IMR-90 (cell line): ENCODE results near the gene FBLN1. TPM values are rescaled to one million over a fixed set of nuclear protein-coding genes. Genes with fewer than 3 reads are reported as not detected.

Source experiments
- ATAC-seq: fragments of 200-7000 bp; cut with Tn5 transposase; 2 replicates; pipeline ENCODE4 v1.9.1; 2020; ENCODE audit warnings: low read depth, mild to moderate bottlenecking, moderate library complexity
- BruUV-seq: library from RNA; stranded (reverse); fragments of 400-500 nt; replicated peaks from 2 replicates; lab custom pipeline; 2021; lab: Mats Ljungman, UMichigan
- CTCF ChIA-PET: fragments of 300-600 bp; formaldehyde crosslinking; extraction: SDS; loops from one replicate; lab custom pipeline; 2021; ENCODE audit warnings: antibody characterized with exemption; lab: Yijun Ruan, JAX
- POLR2A ChIA-PET: fragments of 300-600 bp; sonication (Branson Sonifier 250); formaldehyde crosslinking; loops from one replicate; lab custom pipeline; 2022; ENCODE audit warnings: antibody characterized with exemption; ENCODE audit not compliant: unreplicated experiment; lab: Charles Lee
- DNase-seq: peaks from one replicate; pipeline ENCODE4 v3.0.0; 2013
- H2AFZ ChIP-seq: replicated peaks from 2 replicates; pipeline ENCODE3; 2013; ENCODE audit warnings: low read length, mild to moderate bottlenecking; ENCODE audit not compliant: poor library complexity
- H2AK5ac ChIP-seq: 2 replicates; pipeline ENCODE4 v1.6.1; 2013; ENCODE audit warnings: low read depth, low read length, inconsistent platforms
- H2AK9ac ChIP-seq: replicated peaks from 2 replicates; pipeline ENCODE3; 2013; ENCODE audit warnings: mild to moderate bottlenecking, low read depth, low read length, moderate library complexity; ENCODE audit not compliant: poor library complexity
- H2BK120ac ChIP-seq: 2 replicates; pipeline ENCODE4 v1.6.1; 2013; ENCODE audit warnings: low read depth, low read length, inconsistent platforms
- H2BK15ac ChIP-seq: 3 replicates; pipeline ENCODE4 v1.6.1; 2013; ENCODE audit warnings: low read depth, low read length, inconsistent platforms
- H2BK20ac ChIP-seq: 2 replicates; pipeline ENCODE4 v1.6.1; 2013; ENCODE audit warnings: low read depth, mild to moderate bottlenecking, inconsistent platforms, low read length, moderate library complexity
- H2BK5ac ChIP-seq: 2 replicates; pipeline ENCODE4 v1.6.1; 2013; ENCODE audit warnings: mild to moderate bottlenecking, low read depth, low read length, inconsistent platforms; ENCODE audit not compliant: poor library complexity, severe bottlenecking
- H3K14ac ChIP-seq: replicated peaks from 2 replicates; pipeline ENCODE4 v1.6.1; 2013; ENCODE audit warnings: low read depth, low read length, inconsistent platforms
- H3K18ac ChIP-seq: 2 replicates; pipeline ENCODE4 v1.6.1; 2013; ENCODE audit warnings: low read depth, low read length, control low read depth
- H3K23ac ChIP-seq: 2 replicates; pipeline ENCODE4 v1.6.1; 2013; ENCODE audit warnings: low read depth, low read length, inconsistent platforms
- H3K27ac ChIP-seq: 2 replicates; pipeline ENCODE4 v1.5.1; 2013; ENCODE audit warnings: mild to moderate bottlenecking, control low read depth, low read length; ENCODE audit not compliant: insufficient read depth
- H3K27me3 ChIP-seq: 2 replicates; pipeline ENCODE4 v1.6.1; 2013; ENCODE audit warnings: low read length; ENCODE audit not compliant: control insufficient read depth, insufficient read depth
- H3K36me3 ChIP-seq: 2 replicates; pipeline ENCODE4 v1.6.1; 2013; ENCODE audit warnings: low read length, mixed read lengths; ENCODE audit not compliant: control insufficient read depth, insufficient read depth
- H3K4ac ChIP-seq: 2 replicates; pipeline ENCODE4 v1.6.1; 2013; ENCODE audit warnings: low read depth, low read length, inconsistent platforms
- H3K4me1 ChIP-seq: 2 replicates; pipeline ENCODE4 v1.6.1; 2013; ENCODE audit warnings: low read length, mixed read lengths; ENCODE audit not compliant: control insufficient read depth, insufficient read depth
- H3K4me2 ChIP-seq: 2 replicates; pipeline ENCODE4 v1.6.1; 2013; ENCODE audit warnings: low read depth, mild to moderate bottlenecking, control low read depth, low read length, moderate library complexity
- H3K4me3 ChIP-seq: 2 replicates; pipeline ENCODE4 v1.5.1; 2013; ENCODE audit warnings: low read depth, mild to moderate bottlenecking, control low read depth, low read length, moderate library complexity; ENCODE audit not compliant: insufficient read depth
- H3K56ac ChIP-seq: 2 replicates; pipeline ENCODE4 v1.6.1; 2013; ENCODE audit warnings: low read length, inconsistent platforms; ENCODE audit not compliant: insufficient read depth; ENCODE audit errors: extremely low read depth
- H3K79me1 ChIP-seq, 2 experiments: 2 replicates each; pipeline ENCODE4 v1.6.1; 2013; ENCODE audit warnings: low read length in 2 of 2, inconsistent platforms in 1 of 2, low read depth in 1 of 2
- H3K9ac ChIP-seq: 2 replicates; pipeline ENCODE4 v1.6.1; 2013; ENCODE audit warnings: low read depth, low read length, control low read depth
- H3K9me1 ChIP-seq: 2 replicates; pipeline ENCODE4 v1.6.1; 2013; ENCODE audit warnings: low read length, inconsistent platforms; ENCODE audit not compliant: insufficient read depth
- H3K9me3 ChIP-seq: 2 replicates; pipeline ENCODE4 v1.6.1; 2013; ENCODE audit warnings: low read length; ENCODE audit not compliant: control insufficient read depth, insufficient read depth
- H4K20me1 ChIP-seq: 2 replicates; pipeline ENCODE4 v1.6.1; 2013; ENCODE audit warnings: low read length, inconsistent platforms; ENCODE audit not compliant: insufficient read depth
- H4K5ac ChIP-seq: 2 replicates; pipeline ENCODE4 v1.6.1; 2013; ENCODE audit warnings: mild to moderate bottlenecking, low read depth, low read length, control low read depth
- H4K8ac ChIP-seq, 2 experiments: 2 replicates each; pipeline ENCODE4 v1.6.1; 2013; ENCODE audit warnings: low read depth in 2 of 2, low read length in 2 of 2, control low read depth in 1 of 2, inconsistent platforms in 1 of 2
- H4K91ac ChIP-seq: 2 replicates; pipeline ENCODE4 v1.6.1; 2013; ENCODE audit warnings: low read depth, low read length, inconsistent platforms; ENCODE audit not compliant: insufficient read depth
- BHLHE40 ChIP-seq: fragments of 150-350 bp; IDR thresholded peaks from 2 replicates; pipeline ENCODE4 v1.6.1; 2016; ENCODE audit warnings: mild to moderate bottlenecking, low read depth, low read length
- CEBPB ChIP-seq: IDR thresholded peaks from 2 replicates; pipeline ENCODE4 v1.6.1; 2012; ENCODE audit warnings: low read depth, low read length, improper control_type of control experiment
- CHD1 ChIP-seq: IDR thresholded peaks from 2 replicates; pipeline ENCODE4 v1.6.1; 2012; ENCODE audit warnings: low read depth, low read length, improper control_type of control experiment
- CTCF ChIP-seq: conservative IDR thresholded peaks from 2 replicates; pipeline ENCODE4 v1.5.1; 2012; ENCODE audit warnings: mild to moderate bottlenecking, low read depth, low read length, improper control_type of control experiment
- ELK1 ChIP-seq: fragments of 150-350 bp; IDR thresholded peaks from 2 replicates; pipeline ENCODE4 v1.6.1; 2016; ENCODE audit warnings: low read depth, mild to moderate bottlenecking, low read length, moderate library complexity, borderline replicate concordance
- MAFK ChIP-seq: IDR thresholded peaks from 2 replicates; pipeline ENCODE4 v1.6.1; 2012; ENCODE audit warnings: low read depth, low read length, improper control_type of control experiment
- MAZ ChIP-seq: IDR thresholded peaks from 2 replicates; pipeline ENCODE4 v1.6.1; 2012; ENCODE audit warnings: low read depth, mild to moderate bottlenecking, low read length, improper control_type of control experiment, moderate library complexity, borderline replicate concordance
- MXI1 ChIP-seq: IDR thresholded peaks from 2 replicates; pipeline ENCODE4 v1.6.1; 2012; ENCODE audit warnings: low read depth, mild to moderate bottlenecking, low read length, moderate library complexity, borderline replicate concordance
- NFE2L2 ChIP-seq: fragments of 150-350 bp; IDR thresholded peaks from 2 replicates; pipeline ENCODE4 v1.6.1; 2016; ENCODE audit warnings: low read depth, mild to moderate bottlenecking, low read length
- RCOR1 ChIP-seq: IDR thresholded peaks from 2 replicates; pipeline ENCODE4 v1.6.1; 2012; ENCODE audit warnings: mild to moderate bottlenecking, low read length, improper control_type of control experiment; ENCODE audit not compliant: insufficient replicate concordance
- RFX5 ChIP-seq: IDR thresholded peaks from 2 replicates; pipeline ENCODE4 v1.8.0; 2012; ENCODE audit warnings: low read depth, mild to moderate bottlenecking, low read length, moderate library complexity
- SMC3 ChIP-seq: fragments of 150-350 bp; IDR thresholded peaks from 2 replicates; pipeline ENCODE4 v1.6.1; 2016; ENCODE audit warnings: low read depth, mild to moderate bottlenecking, antibody characterized with exemption, low read length, moderate library complexity
- WGBS, 2 experiments: methylation state at CpG; one replicate each; pipeline versions ENCODE4 v1.1.5 to v1.1.7; 2013; ENCODE audit warnings: missing lambda C conversion rate in 2 of 2; ENCODE audit not compliant: insufficient read length in 1 of 2; ENCODE audit errors: extremely low coverage in 2 of 2; 5-methylcytosine and 5-hydroxymethylcytosine counted together
- dilution Hi-C: fragments of 300-500 bp; cut with HindIII; formaldehyde crosslinking; loops from one replicate; pipeline ENCODE4 v1.14.3; 2018; ENCODE audit warnings: low sequenced_read_pairs; ENCODE audit not compliant: unreplicated experiment
- in situ Hi-C: fragments of 300-500 bp; cut with MboI; formaldehyde crosslinking; loops from 3 replicates; pipeline ENCODE4 v1.14.3; 2019; ENCODE audit warnings: low sequenced_read_pairs, inconsistent platforms, mixed read lengths
- intact Hi-C: fragments of 100-400 bp; cut with micrococcal nuclease; formaldehyde crosslinking; loops from 2 replicates; pipeline ENCODE4 v1.10.0; 2022
- polyA plus RNA-seq, 3 experiments: library from polyadenylated mRNA; depleted of rRNA; stranded (reverse); fragments of >200 nt; gene quantifications; 2 replicates each; pipeline ENCODE4 v1.2.3, GENCODE V29; 2012; ENCODE audit warnings: low replicate concordance in 1 of 3
- total RNA-seq: library from RNA; depleted of rRNA; stranded (reverse); fragments of >200 nt; gene quantifications from 2 replicates; pipeline ENCODE4 v1.2.3, GENCODE V29; 2012

FBLN1 gene
- total and polyA plus RNA-seq, 2 of the 4 experiments (the other 2 are of a cell fraction), result 11.3 to 87.9 TPM

GRCh38 chr22:45645526-45646414 is 143.1 kb downstream of the FBLN1 start:
- H3K79me1 ChIP-seq, result no peaks in the 10 kb centered on the region
- H3K9ac ChIP-seq, result no peak overlapping the region
- in situ Hi-C loops (loop anchor here (10.0 kb wide), 1 partner anchor 219 kb away; no protein-coding TSS in a partner anchor), intact Hi-C loops (loop anchor here (1.0 kb wide), 1 partner anchor 186 kb away; no protein-coding TSS in a partner anchor), dilution Hi-C loops (no loop called here)
- H3K4me1 ChIP-seq, result peaks cover 2% of the 10 kb centered on the region; the same call in 1 of the 2 replicates
- no peaks in the 10 kb centered on the region for H3K36me3 ChIP-seq
- BruUV-seq, result no TSS peak
- H3K4me3 ChIP-seq, result no peak overlapping the region
- ATAC-seq, result peak; percentile 100
- no peak overlapping the region for H2BK120ac ChIP-seq
- H3K23ac ChIP-seq, result 0 out of 2 replicates have a peak overlapping the region, but pooled peaks have one; percentile 16
- H3K56ac ChIP-seq, result no peak overlapping the region
- H3K27me3 ChIP-seq, result peaks cover 19% of the 10 kb centered on the region
- 0 out of 2 replicates have a peak, but pooled peaks cover 2% of the 10 kb centered on the region for H3K9me1 ChIP-seq
- H3K9me3 ChIP-seq, result no peaks in the 10 kb centered on the region
- no peak overlapping the region for H3K18ac ChIP-seq
- peak overlapping the region; percentile 51; the same call in 1 of the 2 replicates for H2AK5ac ChIP-seq
- no peak overlapping the region for H2BK5ac ChIP-seq
- peak; percentile 35 for DNase-seq
- no peaks in the 10 kb centered on the region for H4K20me1 ChIP-seq
- no peak overlapping the region for H2BK15ac ChIP-seq
- no peak overlapping the region for H4K8ac ChIP-seq
- no peak overlapping the region for H2BK20ac ChIP-seq
- no peak overlapping the region for H3K27ac ChIP-seq
- peak overlapping the region; percentile 57 for H3K4me2 ChIP-seq
- CTCF ChIA-PET, result interaction anchor here (0.7 to 1.0 kb wide), 3 partner anchors 11 to 213 kb away, joined by 3 to 6 read pairs (median 4); no protein-coding TSS in a partner anchor
- H4K5ac ChIP-seq, result no peak overlapping the region
- no peak overlapping the region for H4K91ac ChIP-seq
- POLR2A ChIA-PET, result no interaction called here
- peak overlapping the region; percentile 82 for H2AK9ac ChIP-seq
- WGBS, 2 experiments, result 15% methylated on average over 21 of the region's 54 CpGs; no CpG with 5 or more reads in 1 of the 2 experiments
- no peak overlapping the region; the same call in 1 of the 2 replicates for H3K4ac ChIP-seq
- peak overlapping the region; percentile 84 for H2AFZ ChIP-seq
- no peak overlapping the region for H3K14ac ChIP-seq
- TF ChIP-seq NFE2L2 (no peak), CEBPB (no peak), CHD1 (no peak), MAFK (no peak), MXI1 (peak; percentile 52; the same call in 1 of the 2 replicates), BHLHE40 (peak; percentile 36; the same call in 1 of the 2 replicates), CTCF (peak; percentile 93), SMC3 (peak; percentile 96), RCOR1 (no peak), RFX5 (no peak), ELK1 (no peak), MAZ (no peak)
